Adrenal gland (tissue), 5 donors: ENCODE data around the gene UBE2L5.

Source experiments
- POLR2A ChIP-seq, 2 donors: fragments of 450-650 bp; IDR thresholded peaks; one replicate each; pipeline ENCODE4 v1.6.1; 2017; ENCODE audit warnings: antibody characterized with exemption in 2 of 2, mild to moderate bottlenecking in 2 of 2, moderate library complexity in 1 of 2
- TF ChIP-seq, protein P1 (sequence below), 6 experiments: fragments of 450-650 bp in 4 of 6; fragments of 200-600 bp in 2 of 6; sonication (generic) in 1 of 6; IDR thresholded peaks; 1 replicate in 5 of 6; 2 replicates in 1 of 6; pipeline versions ENCODE4 v1.5.1 to v1.8.0; 2016 to 2021; ENCODE audit warnings: antibody characterized with exemption in 6 of 6, mild to moderate bottlenecking in 2 of 6, moderate library complexity in 1 of 6
- donor health status: DM: no; HTN: no; CAD: no.

DNA sequence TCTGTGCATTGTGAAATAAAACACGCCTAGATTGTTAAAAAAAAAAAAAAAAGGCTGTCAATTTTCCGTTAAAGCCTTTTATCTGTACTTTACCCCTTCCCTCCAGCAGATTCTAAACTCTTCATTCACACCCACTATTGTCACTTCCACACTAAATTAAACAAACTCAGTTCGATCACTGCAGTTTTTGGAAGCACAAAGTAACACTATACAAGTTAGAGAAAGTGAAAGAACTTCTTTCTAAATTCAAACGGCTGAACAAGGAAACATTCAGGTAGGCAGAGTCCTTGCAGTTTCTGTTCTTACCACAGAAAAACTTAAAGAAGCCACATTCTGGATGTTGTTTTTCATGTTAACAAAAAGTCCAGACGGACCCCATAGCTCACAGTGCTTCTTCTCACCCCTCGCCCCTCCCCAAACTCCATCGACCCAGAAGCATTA is 27.5 kb upstream of the UBE2L5 start:
- TF ChIP-seq, protein P1, sequence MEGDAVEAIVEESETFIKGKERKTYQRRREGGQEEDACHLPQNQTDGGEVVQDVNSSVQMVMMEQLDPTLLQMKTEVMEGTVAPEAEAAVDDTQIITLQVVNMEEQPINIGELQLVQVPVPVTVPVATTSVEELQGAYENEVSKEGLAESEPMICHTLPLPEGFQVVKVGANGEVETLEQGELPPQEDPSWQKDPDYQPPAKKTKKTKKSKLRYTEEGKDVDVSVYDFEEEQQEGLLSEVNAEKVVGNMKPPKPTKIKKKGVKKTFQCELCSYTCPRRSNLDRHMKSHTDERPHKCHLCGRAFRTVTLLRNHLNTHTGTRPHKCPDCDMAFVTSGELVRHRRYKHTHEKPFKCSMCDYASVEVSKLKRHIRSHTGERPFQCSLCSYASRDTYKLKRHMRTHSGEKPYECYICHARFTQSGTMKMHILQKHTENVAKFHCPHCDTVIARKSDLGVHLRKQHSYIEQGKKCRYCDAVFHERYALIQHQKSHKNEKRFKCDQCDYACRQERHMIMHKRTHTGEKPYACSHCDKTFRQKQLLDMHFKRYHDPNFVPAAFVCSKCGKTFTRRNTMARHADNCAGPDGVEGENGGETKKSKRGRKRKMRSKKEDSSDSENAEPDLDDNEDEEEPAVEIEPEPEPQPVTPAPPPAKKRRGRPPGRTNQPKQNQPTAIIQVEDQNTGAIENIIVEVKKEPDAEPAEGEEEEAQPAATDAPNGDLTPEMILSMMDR (IDR thresholded peaks at IDR 0.05): peak in 3 of 6 experiments; percentile 6 to 17 (median 6)
- TF ChIP-seq POLR2A (IDR thresholded peaks at IDR 0.05): no peak
